Activated T-helper 1 cell treated with Interleukin-2 at 50 U/mL for 16 hours (primary cell): Measurements from ENCODE around the gene MRPL38.
"Not testable (repeated sequence)": the region's sequence is repeated elsewhere in the genome, so short reads cannot be mapped to it uniquely, and the experiment has no call there.

ENCODE experiments used
- DNase-seq: peaks from one replicate; pipeline ENCODE4 v3.0.0-alpha.2; 2020; ENCODE audit warnings: low read depth

The MRPL38 gene

GRCh38 chr17:75854101-75854748 lies 50.5 kb downstream of the MRPL38 start:
- DNase-seq, result no peak

GRCh38 chr17:75853433-75853832 lies 51.3 kb downstream of the MRPL38 start:
- DNase-seq, result no peak

- not testable (repeated sequence) for DNase-seq
Measured at GRCh38 chr17:75851693-75851991, 53.0 kb downstream of the MRPL38 start.

- no peak for DNase-seq
Measured at GRCh38 chr17:75850928-75851692, 53.6 kb downstream of the MRPL38 start.

- DNase-seq, result no peak
Measured at GRCh38 chr17:75849724-75850123, 55.0 kb downstream of the MRPL38 start.

- no peak for DNase-seq
Measured at GRCh38 chr17:75849279-75849646, 55.4 kb downstream of the MRPL38 start.
